ENCODE results near the gene NEGR1.

NEGR1 gene

GRCh38 chr1:72023063-72023930 lies 259.0 kb downstream of the NEGR1 start:
- H3K27ac ChIP-seq, result no peak overlapping the region
- no peak overlapping the region for H3K4me3 ChIP-seq
- no peak for TF ChIP-seq CTCF (IDR thresholded peaks at IDR 0.05)
- DNase-seq (ENCODE audit: low spot score), result no peak

GRCh38 chr1:72018562-72018961 lies 263.8 kb downstream of the NEGR1 start:
- DNase-seq (ENCODE audit: low spot score), result no peak
- TF ChIP-seq CTCF (IDR thresholded peaks at IDR 0.05), result no peak
- no peak overlapping the region for H3K27ac ChIP-seq
- H3K4me3 ChIP-seq, result no peak overlapping the region

- no peak overlapping the region for H3K4me3 ChIP-seq
These were observed 267.3 kb downstream of the NEGR1 start for GRCh38 chr1:72015006-72015405.

GRCh38 chr1:72013161-72013560 lies 269.2 kb downstream of the NEGR1 start:
- no peak for TF ChIP-seq CTCF (IDR thresholded peaks at IDR 0.05)
- Histone ChIP-seq H3K4me3 (no peak overlapping the region), H3K27ac (no peak overlapping the region)
- DNase-seq (ENCODE audit: low spot score), result no peak

More at GRCh38 chr1:72015006-72015405, 267.3 kb downstream of the NEGR1 start:
- no peak for DNase-seq (ENCODE audit: low spot score)
- H3K27ac ChIP-seq, result no peak overlapping the region
- TF ChIP-seq CTCF (IDR thresholded peaks at IDR 0.05), result no peak

- no peak for DNase-seq (ENCODE audit: low spot score)
- no peak overlapping the region for H3K27ac ChIP-seq
- H3K4me3 ChIP-seq, result no peak overlapping the region
- TF ChIP-seq CTCF (IDR thresholded peaks at IDR 0.05), result no peak
These were observed 270.6 kb downstream of the NEGR1 start for GRCh38 chr1:72011721-72012120.

- no peak overlapping the region for H3K27ac ChIP-seq
- no peak for TF ChIP-seq CTCF (IDR thresholded peaks at IDR 0.05)
- no peak for DNase-seq (ENCODE audit: low spot score)
These were observed 272.3 kb downstream of the NEGR1 start for GRCh38 chr1:72010094-72010431.

More at GRCh38 chr1:72010094-72010431, 272.3 kb downstream of the NEGR1 start:
- H3K4me3 ChIP-seq, result no peak overlapping the region
